Stimulated activated CD8-positive, alpha-beta memory T cell treated with anti-CD3 and anti-CD28 coated beads, Interleukin-15, amount 100 ng/mL, for 4 hours (primary cell): ENCODE data around the gene SLC48A1.

Experiments
- DNase-seq, 2 donors: peaks; one replicate each; pipeline ENCODE4 v3.0.0-alpha.2; 2020; ENCODE audit warnings: low read depth in 2 of 2

The SLC48A1 gene

DNA sequence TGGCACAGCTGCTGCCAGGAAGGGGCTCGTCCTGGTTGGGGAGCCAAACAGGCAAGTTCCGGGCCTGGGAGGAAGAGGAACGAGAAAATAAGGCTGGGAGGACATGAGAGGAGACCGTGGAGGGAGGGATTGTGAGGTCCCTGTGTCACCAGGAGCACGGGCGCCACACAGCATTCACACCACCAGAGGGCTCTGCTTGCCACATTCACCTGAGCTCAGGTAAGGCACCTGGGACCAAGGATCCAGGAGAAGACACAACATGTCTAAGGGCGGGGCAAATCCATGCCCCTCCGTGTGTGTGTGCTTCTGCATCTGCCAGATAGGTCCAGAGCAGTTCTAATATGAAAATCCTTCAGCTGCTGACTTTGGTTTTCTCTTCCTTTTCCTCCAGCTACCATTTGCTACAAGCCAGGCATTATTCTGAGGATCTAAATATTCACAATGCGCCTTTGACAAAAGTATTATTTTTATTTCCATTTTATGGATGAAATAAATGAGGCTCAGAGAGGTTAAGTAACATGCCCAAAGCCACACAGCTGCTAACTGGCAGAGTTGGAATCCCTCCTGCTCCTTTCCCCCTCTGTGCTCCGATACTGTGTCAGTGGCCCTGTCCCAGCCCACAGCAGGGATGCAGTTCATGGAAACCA lies 28.9 kb upstream of the SLC48A1 start:
- DNase-seq = peak in 1 of 2 donors; percentile 42

DNA sequence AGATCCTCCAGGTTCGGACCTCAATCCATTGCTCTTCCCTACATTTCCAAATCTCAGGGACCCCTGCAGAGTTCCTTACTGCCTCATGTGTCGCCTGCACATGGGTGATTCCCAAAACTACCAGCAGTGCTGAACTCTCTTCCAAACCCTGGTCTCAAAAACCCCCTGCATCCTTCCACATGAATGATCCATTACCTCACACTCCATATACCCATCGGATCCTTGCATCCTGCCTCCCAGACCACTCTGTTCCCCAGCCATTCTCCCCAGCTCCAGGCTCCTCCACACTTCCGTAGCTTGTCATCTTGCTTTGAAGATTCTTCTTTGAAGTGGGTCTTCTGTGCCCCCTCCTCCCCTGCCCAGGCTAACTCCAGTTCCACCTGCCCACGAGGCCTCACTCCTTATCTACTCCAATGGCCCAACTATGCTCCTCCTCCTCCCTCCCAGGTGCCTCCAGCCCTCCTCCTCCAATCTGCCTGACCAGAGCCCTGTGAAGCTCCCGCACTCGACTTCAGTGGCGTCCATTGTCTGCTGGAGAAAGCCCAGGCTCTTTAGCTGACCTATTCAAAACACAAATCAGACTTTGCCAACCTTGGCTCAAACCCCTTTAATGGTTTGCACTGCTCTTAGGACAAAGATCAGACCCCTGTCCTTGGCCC lies 28.1 kb upstream of the SLC48A1 start:
- DNase-seq = no peak

DNA sequence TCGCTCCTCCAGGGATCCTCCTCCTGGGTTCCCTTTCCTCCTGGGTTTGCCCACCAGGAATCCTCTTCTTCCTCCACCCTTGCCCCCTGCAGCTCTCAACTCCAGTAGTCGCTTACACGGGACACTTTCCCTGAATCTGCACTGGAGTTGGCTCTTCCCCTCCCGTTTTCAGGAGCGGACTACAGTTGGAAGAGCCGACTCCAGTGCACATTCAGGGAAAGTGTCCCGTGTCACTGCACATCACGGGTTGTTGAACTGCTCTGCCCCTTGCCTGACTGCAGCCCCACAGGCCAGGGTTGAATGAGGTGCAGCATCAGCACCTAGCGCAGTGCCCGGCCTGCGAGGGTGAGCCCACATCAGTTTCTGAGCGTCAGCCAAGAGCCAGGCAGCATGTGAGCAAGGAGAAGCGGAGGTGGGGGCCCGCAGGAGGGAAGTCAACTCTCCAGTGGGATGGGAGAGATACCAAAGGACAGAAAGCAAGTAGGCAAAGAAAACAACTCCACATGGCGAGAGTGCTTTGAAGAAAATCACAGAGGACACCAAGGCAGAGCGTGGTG lies 27.5 kb upstream of the SLC48A1 start:
- no peak for DNase-seq

DNA sequence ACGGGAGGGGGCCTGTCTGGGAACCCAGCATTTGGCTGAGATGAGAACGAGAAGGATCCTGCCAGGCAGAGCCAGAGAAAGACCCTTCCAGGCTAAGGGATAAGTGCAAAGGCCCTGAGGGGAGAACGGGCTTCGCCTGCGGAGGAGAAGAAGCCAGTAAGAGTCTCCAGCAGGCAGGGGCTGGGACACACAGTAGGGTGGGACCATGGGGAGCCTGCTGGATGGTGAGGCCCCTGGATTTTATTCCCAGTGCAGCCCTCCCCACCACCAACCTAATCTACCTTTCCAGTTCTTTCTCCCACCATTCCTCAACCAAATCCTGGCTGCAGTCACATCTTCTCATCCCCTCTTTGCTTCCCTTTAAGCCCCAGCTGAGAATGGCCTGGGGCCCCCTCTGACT lies 27.0 kb upstream of the SLC48A1 start:
- DNase-seq = no peak

DNA sequence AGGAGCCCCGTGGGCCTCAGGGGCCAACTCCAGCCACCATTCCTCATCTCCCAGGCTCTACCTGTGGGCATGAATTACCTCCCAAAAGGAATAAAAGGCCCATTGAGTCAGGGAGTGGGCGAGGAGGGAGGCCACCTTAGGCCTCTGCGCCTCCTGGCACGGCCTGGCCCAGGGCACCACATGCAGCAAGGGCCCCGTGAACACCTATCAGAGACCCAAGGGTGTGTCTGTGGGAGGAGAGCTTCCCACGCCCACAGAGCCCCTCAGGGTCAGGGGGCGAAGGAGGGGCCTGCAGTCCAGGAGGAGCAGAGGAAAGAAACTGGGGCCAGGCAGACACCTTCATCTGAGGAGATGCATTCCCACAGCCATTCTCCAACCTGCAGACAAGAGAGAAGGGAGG lies 26.5 kb upstream of the SLC48A1 start:
- DNase-seq = no peak

DNA sequence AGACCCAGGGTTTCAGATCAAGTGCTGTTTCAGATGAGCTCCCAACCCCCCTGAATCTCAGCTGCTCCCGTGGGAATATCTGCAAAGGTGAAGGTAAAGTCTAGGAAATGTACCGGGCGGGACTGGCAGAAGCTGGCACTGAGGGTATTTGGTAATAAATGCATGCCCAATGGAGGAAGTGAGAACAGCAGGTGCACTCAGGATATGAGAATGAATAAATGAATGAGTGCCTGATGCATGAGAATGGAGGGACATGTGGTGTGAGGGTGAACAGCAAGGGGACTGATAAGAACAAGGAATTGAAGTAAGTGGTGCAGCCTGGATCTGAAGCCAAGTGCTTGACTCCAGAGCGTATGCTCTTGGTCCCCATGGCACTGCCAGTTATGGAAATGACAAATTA lies 25.9 kb upstream of the SLC48A1 start:
- DNase-seq = no peak

DNA sequence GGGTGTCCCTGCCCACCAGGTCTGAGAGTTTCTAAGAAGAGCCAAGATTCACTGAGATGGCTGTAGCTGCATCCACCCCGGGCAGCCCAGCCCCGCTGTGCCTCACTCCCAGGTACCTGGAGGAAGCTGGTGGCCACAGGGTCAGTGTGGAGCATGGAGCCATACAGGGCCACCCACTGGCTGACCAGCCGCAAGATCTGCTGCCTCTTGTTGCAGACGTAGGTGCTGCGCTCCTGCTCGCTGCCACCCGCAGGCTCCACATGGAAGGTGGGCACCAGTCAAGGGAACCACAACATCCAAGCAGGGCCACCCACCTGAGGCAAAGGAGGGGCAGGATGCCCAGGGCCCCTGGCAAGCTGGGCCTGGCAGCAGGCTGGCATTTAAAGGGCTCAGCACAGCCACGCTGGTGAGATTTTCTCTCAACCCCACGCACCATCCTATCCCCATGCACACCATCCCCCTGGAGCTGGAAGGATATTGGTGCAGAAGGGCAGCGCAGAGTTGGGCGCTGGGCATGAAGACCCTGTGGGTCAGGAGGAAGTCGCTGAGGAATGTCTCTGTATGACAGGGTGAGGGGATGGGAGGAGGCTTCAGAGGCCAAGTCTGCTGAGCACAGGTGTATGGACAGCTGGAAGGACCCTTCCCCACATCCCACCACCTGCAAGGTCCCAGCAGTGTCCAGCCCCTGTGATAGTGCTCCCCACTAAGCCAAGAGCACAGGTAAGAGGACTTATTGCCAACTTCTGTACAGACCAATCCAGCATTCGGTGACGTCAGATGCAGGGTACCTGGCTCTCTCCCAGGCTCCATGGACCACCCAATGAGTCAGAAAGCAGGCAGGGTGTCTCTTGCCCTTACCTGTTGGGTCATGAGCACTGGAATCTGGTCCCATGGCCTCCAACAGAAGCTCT lies 25.2 kb upstream of the SLC48A1 start:
- no peak for DNase-seq

DNA sequence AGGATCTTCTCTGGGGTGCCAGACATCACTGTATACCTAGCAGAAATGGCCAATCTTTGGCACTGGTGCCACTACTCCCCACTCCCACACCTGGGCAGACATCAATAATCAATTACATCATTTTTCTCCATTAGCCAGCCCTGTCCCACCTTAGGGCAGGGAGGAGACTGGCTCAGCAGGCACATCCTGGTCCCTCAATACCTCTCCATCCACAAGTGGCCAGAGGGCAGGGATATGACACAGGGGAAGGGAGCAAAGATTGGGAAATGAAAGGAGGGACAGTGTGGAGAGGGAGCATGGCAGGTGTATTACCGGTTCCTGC lies 24.6 kb upstream of the SLC48A1 start:
- DNase-seq = no peak

DNA sequence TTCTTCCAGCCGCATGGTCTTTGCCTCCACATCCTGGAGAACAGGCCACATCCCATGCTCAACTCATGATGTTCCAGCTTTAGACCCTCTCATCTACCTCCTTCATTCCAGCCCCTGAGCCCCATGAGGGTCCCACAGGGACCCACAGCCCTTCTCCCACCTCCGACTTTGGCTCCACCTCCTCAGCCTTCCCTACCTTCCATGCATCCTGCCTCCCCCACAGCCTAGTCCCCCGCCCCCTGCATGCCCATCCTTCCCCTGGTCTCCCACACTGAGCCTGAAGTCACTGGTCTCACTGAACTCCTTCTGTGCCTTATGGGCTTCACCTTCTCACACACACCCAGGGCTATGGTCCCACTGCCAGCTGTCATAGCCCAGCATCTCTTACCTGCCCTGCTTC lies 24.1 kb upstream of the SLC48A1 start:
- no peak for DNase-seq

DNA sequence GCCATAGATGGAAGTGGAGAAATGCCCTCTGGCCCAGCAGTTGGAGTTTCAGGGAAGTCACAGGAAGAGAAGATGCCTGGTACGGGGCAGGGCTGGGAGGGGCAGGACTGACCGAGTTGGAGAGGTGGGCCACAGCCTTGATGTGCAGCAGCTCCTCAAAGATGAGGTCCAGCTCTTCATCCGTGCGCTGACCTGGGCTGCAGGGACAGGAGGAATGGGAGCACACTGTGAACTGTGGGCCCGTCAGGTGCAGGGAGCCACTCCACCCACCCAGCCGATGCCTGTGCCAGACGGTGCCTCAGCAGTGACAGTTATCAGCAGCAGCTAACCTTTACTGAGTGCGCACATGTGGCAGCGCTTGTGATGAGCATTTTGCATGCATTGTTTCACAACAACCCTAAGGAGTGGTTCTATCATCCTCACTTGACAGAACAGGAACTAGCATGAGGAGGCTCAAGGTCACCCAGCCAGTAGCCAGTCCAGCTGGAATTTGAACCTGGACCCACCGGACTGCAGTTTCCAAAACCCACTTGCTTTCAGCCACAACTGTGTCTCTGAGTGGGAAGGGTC lies 22.7 kb upstream of the SLC48A1 start:
- no peak for DNase-seq

DNA sequence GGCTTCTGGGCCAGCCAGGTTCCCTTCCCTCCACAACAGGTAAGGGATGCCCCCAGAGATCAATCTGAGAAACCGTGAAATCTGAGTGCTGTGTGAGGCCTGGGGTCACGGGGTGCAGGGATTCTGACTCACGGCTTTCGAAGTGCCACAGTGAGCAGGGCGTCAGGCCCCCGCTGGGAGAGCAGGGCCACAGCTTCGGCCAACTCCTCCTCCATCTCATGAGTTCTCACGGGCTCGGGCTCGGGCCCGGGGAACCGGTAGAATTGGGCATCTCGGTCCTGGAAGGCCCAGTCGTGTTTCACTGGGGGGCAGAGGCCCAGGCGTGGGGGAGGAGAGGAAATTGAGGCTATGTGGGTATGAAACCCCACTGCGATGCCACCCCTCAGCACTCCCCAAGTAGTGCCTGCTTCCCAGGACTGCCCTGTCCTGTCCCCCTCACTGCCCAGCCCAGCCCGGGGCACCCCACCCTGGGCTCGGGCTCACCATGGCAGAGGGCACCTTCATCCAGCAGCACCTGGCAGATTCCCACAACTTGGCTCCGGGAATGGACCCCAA lies 22.0 kb upstream of the SLC48A1 start:
- DNase-seq = no peak

DNA sequence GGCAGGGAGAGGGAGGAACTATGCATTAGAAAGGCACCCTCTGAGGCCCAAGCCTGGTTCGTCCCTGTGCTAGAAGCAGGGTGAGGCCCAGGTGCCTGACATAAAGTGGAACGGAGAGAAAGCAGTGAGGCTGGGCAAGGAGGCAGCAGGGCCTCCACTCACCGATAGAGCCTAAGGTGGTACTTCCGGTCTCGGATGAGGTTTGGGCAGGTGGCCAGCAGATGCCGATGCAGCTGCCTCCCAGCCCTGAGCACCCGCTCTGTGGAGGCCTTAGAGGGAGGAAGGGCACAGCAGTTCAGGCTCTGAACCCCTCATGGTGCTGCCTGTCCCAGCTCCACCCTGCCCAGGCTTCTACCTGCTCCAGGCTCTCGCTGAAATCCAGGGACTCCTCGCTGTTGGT lies 21.5 kb upstream of the SLC48A1 start:
- DNase-seq = no peak

DNA sequence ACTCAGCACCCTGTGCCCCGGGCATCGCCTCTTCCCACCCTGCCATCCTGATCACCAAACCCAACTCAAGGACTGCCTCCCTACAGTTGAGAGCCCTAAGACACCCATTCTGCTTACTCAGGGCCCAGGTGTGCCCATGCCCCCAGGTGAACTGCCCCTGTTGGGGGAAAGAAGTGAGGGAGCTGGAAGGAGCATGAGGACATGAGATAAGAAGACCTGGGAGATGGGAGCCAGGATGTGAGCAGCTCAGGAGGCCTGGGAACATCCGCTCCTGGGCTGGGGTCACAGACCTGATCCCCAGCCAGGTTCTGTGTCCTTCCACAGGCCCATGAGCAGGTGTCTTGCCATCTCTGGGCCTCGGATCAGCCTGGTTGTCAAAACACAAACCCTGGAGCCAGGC lies 20.9 kb upstream of the SLC48A1 start:
- DNase-seq = no peak

DNA sequence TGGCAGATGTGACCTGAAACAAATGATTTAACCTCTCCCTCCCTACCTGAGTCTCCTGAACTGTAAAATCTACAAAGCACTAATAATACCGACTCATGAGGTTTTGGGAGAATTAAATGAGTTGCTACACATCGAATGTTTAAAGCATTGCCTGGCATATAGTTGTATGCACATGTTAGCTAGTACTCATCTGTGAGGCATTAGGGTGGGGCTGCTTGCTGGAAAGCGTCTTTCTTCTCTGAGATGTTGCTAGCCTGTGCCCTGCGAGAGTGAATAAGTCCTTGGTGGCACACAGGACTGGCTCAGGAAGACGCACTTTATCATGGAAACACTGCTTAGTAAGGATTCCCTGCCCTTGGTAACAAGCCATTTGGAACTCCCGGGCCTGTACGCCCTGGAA lies 20.5 kb upstream of the SLC48A1 start:
- DNase-seq = no peak

DNA sequence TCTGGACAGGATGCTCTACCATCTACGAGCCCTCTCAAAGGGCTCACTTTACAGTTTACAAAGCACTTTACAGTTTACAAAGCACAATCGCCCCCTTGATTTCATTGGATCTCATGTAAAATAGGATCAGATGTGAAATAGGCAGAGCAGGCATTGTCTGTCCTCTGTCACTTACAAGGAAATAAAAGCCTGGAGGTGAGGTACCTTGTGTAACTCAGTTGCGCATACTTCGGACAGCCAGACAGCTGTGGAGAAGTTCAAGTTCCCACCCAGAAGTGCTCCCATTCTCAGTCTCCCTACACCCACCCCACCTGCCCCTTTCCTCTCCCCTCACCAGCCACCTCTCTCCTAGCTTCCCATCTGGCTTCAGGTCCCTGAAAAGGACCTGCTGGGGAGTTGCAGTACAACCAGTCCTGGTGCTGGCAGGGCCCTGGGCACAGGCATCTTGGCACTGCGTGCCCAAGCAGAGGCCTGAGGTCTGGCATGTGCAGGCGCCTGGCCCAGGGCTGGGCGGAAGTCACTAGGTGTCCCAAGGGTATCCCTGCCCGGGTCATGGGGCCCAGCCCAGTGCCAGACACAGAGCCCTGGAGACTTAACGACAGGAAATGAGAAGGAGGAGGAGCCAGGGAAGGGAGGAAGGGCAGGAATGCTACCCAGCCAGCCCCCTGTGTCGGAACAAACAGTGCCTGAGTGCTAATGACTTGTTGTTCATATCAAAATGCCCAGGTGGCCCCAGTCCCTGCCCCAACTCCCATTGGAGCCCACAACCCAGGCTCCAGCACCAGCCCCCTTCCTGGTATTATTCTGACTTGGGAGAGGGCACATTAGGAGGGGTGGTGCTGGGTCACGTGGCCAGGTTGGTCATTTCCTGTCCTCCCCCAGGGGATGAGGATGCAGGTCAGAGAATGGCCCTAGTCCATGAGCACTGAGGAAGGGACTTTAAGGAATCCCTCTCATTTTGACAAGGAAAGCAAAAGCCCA lies 19.7 kb upstream of the SLC48A1 start:
- DNase-seq = no peak

DNA sequence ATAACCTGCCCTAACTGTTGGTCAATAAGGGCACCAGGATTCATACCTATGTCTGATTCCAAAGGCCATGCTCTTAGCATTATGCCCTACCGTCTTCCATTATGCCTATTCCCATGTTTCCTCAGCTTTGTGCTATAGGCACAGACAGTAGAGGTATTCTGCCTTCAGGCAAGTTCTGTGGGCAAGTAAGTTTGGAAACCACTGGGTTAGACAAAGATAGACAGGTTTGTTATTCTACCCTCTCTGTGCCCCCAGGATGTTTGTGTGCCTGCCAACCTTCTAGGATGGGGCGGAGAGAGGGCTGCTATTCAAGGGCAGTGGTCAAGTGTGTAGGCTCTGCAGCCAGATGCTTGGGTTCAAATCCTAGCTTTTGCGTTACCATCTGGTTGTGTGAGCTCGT lies 18.9 kb upstream of the SLC48A1 start:
- DNase-seq = no peak

DNA sequence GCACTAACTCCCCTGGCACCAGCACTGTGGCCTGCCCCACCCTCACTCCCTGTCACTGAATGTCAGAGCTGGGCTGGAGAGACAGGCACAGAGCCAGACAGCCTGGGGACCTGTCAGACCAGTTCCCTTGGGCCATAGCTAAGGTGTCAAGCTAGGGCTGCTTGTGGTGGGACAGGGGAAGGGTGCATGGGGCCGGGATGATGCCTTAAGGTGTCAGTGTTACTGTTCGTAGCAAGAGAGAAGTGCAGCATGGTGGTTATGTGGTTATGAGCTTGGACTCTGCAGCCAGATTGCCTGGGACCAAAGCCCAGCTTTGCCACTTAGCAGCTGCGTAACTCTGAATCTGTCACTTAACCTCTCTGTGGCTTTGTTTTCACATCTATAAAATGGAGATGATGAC lies 18.2 kb upstream of the SLC48A1 start:
- DNase-seq = no peak

DNA sequence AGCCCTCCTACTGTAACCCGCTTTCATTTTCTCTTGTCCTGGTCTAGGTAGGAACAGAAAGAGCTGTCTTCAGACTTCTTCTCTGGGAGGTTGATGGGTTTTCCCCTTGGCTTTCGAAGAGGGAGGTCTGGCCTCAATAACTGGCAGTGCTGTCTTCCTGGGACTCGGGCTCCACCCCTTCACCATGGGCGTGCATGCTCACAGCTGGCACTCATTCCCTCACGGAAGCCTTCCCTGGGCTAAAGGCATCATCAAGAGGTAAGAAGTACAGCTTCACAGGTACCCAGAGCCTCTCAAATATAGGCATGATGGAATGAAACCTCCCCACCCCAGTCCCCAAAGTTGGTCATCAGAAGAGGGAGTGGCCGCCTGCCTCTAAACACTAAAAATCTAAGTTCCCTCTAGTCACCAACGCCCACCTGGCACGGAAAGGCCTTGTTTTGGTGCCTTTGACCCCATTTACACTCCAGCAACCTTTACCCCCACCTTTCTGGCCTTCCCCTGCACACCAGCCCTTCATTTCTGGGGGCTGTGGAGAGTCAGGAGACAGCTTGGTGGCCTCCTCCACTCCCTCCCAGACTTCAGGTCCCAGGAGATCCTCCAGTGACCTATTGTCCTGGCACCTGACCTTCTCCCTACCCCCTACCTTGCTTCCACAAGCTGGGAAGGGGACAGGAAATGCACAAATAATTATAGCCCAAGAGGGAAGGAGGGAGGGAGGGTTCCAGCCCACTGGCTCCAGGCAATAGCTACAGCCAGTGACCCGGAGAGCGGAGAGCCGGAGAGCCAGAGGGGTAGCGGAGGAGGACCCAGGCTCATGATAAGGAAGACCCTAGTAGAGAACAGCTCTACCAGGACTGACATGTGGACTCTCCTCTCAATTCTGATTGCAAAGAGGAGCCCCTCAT lies 17.1 kb upstream of the SLC48A1 start:
- no peak for DNase-seq

DNA sequence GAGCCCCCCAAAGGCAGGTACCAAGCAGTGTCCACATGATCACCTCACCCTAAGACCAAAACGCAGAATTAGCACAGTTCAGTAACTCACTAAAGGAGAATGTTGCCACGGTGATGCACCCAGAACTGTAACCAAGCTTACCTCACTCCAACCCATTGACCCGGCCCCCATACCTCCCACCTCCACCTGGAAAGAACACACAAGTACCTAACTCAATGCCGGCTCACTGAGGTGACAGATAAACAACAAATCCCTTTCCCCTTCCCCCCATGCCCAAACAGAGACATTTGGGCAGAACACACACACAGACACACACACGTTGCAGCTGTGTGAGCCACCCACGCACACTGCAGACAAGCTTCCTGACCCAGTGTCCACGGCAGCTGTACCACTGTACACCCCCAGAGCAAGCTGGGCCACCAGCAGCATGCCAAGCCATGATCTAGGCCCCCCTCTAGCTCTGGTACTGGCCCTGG lies 15.6 kb upstream of the SLC48A1 start:
- DNase-seq = no peak
